HFF-Myc (cell line): ENCODE results near the gene ACBD3.

Experiments used
- DNase-seq: peaks from one replicate; pipeline ENCODE4 v3.0.0-alpha.2; 2011; ENCODE audit warnings: low read depth; ENCODE audit errors: extremely low read depth
- H3K4me3 ChIP-seq: replicated peaks from 2 replicates; pipeline ENCODE4 v1.5.1; 2011; ENCODE audit warnings: low read depth, mild to moderate bottlenecking, control low read depth, low read length
- TF ChIP-seq, protein P1 (sequence below): IDR thresholded peaks from 2 replicates; pipeline ENCODE4 v1.5.1; 2012; ENCODE audit warnings: mild to moderate bottlenecking, low read depth, low read length, control low read depth; ENCODE audit errors: missing control alignments

The ACBD3 gene

DNA sequence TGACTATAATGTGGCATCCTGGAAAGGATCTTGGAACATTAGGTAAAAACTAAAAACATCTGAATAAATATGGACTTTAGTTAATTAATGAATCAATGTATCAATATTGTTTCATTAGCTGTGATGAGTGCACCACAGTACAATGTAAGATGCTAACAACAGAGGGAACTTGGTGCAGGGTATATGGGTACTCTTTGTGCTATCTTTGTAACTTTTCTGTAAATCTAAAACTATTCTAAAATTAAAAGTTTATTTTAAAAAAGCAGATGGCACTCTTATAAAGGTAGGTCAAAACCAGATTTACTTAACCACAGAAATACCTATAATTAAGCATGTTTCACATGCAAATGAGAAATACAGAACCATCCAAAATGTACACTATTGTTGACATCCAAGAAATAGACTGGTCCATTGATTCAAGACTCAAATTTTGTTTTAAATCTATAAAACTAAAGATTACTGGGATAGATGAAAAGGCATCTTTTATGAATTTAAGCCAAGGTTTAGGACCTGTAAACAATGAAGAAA lies 38.4 kb downstream of the ACBD3 start:
- TF ChIP-seq, protein P1, sequence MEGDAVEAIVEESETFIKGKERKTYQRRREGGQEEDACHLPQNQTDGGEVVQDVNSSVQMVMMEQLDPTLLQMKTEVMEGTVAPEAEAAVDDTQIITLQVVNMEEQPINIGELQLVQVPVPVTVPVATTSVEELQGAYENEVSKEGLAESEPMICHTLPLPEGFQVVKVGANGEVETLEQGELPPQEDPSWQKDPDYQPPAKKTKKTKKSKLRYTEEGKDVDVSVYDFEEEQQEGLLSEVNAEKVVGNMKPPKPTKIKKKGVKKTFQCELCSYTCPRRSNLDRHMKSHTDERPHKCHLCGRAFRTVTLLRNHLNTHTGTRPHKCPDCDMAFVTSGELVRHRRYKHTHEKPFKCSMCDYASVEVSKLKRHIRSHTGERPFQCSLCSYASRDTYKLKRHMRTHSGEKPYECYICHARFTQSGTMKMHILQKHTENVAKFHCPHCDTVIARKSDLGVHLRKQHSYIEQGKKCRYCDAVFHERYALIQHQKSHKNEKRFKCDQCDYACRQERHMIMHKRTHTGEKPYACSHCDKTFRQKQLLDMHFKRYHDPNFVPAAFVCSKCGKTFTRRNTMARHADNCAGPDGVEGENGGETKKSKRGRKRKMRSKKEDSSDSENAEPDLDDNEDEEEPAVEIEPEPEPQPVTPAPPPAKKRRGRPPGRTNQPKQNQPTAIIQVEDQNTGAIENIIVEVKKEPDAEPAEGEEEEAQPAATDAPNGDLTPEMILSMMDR, result no peak
- no peak overlapping the region for H3K4me3 ChIP-seq

DNA sequence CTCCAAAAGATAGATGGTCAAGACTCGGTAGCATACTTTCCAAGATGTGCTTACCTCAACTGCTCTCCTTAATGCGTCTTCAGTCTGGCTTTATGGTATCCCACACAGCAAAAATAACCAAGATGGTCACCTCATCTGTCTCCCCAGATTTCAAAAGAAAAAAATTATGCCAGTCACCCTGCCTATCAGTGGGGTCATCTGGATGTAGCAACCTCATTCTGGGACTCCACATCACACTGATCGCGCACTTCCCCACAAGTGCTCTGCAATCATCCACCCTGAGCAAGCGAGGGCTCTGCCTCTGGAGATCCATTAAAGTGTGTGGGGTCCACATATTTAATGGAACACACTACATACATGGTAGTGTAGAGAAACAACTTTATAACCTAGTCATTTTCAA lies 42.5 kb downstream of the ACBD3 start:
- no peak overlapping the region for H3K4me3 ChIP-seq
- TF ChIP-seq, protein P1, result no peak
- no peak for DNase-seq

More for the DNA sequence above, 38.4 kb downstream of the ACBD3 start:
- no peak for DNase-seq

DNA sequence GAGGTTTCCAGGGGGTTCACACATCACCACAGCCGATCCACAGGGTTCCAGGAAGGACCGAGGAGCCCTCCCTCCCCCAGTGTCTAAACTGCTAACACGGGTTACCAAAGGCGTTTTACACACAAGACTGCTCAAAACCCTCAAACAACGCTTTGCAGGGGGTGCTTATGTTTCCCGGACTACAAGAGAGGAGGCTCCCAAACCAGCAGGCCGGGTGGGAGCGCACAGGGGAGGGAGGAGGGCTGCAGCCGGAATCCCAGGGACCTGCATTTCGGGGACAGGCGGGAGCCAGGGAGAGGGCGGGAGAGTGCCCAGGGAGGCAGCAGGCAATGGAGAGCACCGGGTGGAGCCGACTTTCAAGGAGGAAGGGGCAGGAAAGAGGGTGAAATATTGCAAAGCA lies 50.8 kb downstream of the ACBD3 start:
- TF ChIP-seq, protein P1, result no peak
- DNase-seq, result no peak
- H3K4me3 ChIP-seq, result no peak overlapping the region

DNA sequence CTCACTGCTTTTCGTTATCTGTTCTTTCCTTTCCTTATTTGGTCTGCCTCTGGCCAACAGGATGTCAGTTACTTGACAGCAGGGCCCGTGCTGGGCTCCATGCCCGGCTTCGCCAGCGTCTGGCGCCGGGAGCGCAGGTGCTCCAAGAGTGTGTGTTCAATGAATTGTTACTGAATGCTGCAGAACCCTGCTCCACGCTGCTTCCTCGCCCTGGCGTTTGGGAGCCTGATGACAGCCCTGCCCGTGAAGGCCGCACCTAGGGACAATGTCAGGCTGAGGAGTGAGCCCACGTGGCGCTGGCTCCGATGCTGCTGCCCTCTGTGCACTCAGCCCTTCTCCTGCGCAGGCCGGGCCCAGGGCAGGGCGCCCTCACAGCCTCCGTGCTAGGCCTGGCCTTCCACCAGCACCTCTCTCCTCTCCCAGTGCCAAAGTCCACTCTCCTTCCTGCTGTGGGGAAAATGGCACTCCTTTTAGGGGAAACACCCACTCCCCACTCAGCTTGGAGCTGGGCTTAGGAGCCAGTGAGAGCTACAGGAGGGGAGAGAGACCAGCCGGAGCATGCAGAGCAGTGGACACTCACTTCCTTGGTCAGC lies 51.4 kb downstream of the ACBD3 start:
- DNase-seq, result no peak
- no peak overlapping the region for H3K4me3 ChIP-seq
- TF ChIP-seq, protein P1, result no peak

DNA sequence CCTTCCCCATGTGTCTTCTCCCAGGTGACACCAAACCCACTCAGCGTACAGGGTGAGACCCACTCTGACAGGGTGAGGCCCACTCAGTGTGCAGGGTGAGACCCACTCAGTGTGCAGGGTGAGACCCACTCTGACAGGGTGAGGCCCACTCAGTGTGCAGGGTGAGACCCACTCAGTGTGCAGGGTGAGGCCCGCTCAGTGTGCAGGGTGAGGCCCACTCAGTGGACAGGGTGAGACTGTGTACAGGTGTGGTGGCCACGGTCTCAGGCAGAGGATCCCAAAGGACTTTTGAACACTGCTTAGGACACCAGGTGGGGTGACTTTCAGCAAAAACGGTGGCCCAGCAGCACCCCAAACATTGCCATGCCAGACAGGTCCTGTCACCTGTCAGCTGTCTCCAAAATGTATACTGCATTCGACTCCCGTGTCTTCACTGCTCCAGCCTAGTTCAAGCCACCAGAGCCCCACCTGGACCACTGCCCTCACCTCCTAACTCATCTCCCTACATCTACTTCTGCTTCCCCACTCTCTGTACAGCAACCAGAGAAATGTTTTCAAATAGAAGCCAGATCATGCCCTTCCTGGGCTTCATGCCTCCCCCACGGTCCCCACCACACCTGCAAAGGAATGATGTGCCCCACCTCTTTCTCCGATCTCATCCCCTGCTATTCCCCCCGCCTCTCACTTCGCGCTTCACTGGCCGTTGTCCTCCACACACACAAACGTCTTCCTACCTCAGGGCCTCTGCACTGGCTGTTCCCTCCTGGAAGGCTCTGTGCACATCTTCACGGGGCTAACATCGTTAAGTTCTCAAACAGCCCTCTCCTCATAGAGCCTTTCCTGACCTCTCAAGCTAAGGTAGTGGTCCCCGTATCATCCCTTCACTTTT lies 52.1 kb downstream of the ACBD3 start:
- no peak for DNase-seq
- TF ChIP-seq, protein P1, result no peak
- H3K4me3 ChIP-seq, result no peak overlapping the region

DNA sequence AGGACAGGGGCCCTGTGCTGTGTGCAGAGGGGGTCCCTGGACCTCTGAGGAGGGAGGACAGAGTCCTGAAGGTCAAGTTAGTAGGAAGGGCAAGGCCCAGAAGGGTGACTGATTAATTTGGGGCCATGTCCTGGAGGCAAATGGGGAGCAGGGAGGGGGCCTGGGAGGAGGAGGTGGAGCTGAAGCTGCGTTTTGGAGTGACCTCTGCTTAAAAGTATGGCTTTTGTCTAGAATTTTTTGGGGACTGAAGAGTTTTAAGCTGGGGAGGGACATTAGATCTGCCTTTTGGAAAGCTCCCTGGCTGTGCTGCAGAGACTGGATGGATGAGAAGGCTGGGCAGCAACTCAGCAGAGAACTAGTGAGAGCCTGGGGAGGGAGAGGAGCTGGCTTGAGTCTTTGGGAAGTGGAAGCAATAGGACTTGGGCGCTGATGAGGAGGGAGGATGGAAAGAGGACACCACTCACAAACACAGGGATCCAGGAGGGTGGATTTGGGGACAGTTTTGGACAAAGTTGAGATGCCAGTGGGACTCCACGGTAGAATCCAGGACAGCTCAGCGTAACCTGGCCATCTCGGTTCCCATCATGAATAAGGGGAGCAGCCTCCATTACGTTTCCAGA lies 52.9 kb downstream of the ACBD3 start:
- DNase-seq, result no peak
- no peak overlapping the region for H3K4me3 ChIP-seq
- TF ChIP-seq, protein P1, result no peak
